ENCODE measurements around the gene INS. TPM values are rescaled to one million over a fixed set of nuclear protein-coding genes. Genes with fewer than 3 reads are reported as not detected.

Gene INS
- total and polyA plus RNA-seq, 2 of the 4 experiments (the other 2 are of a cell fraction), result not detected

- Histone ChIP-seq H3K9me3 (ENCODE audit: control insufficient read depth, insufficient read depth, low read length) (no peaks in the 10 kb centered on the region), H3K56ac (ENCODE audit: extremely low read depth, insufficient read depth, low read length) (no peak overlapping the region), H2AK5ac (ENCODE audit: low read depth, low read length) (no peak overlapping the region), H2AFZ (replicated peaks; ENCODE audit: low read length, poor library complexity) (peak overlapping the region; percentile 26), H3K9me1 (ENCODE audit: insufficient read depth, low read length) (peaks cover 7% of the 10 kb centered on the region), H3K4me3 (ENCODE audit: insufficient read depth, low read depth, low read length) (no peak overlapping the region), H3K9ac (ENCODE audit: low read depth, low read length) (no peak overlapping the region), H3K4ac (ENCODE audit: low read depth, low read length) (no peak overlapping the region), H2BK120ac (ENCODE audit: low read depth, low read length) (no peak overlapping the region), H2BK20ac (ENCODE audit: low read depth, low read length) (no peak overlapping the region), H4K8ac (ENCODE audit: low read depth in 2 of 2, low read length in 2 of 2) (no peak overlapping the region), H3K18ac (ENCODE audit: low read depth, low read length) (no peak overlapping the region), H4K5ac (ENCODE audit: low read depth, low read length) (no peak overlapping the region), H2BK5ac (ENCODE audit: low read depth, low read length, poor library complexity, severe bottlenecking) (peak overlapping the region; percentile 70), H3K4me1 (ENCODE audit: control insufficient read depth, insufficient read depth, low read length) (no peaks in the 10 kb centered on the region), H2BK15ac (ENCODE audit: low read depth, low read length) (no peak overlapping the region), H3K27me3 (ENCODE audit: control insufficient read depth, insufficient read depth, low read length) (peaks cover 41% of the 10 kb centered on the region), H3K27ac (ENCODE audit: insufficient read depth, low read length) (no peak overlapping the region), H3K36me3 (ENCODE audit: control insufficient read depth, insufficient read depth, low read length) (no peaks in the 10 kb centered on the region), H4K91ac (ENCODE audit: insufficient read depth, low read depth, low read length) (no peak overlapping the region), H4K20me1 (ENCODE audit: insufficient read depth, low read length) (0 out of 2 replicates have a peak, but pooled peaks cover 8% of the 10 kb centered on the region), H3K23ac (ENCODE audit: low read depth, low read length) (no peak overlapping the region), H3K79me1 (ENCODE audit: low read depth in 1 of 2, low read length in 2 of 2) (no peaks in the 10 kb centered on the region), H3K14ac (replicated peaks; ENCODE audit: low read depth, low read length) (no peak overlapping the region), H2AK9ac (replicated peaks; ENCODE audit: low read depth, low read length, poor library complexity) (no peak overlapping the region), H3K4me2 (ENCODE audit: low read depth, low read length) (no peak overlapping the region)
- ChIA-PET CTCF (interaction anchor here (1.5 kb wide), 1 partner anchor 233 kb away, joined by 5 read pairs; no protein-coding TSS in a partner anchor), POLR2A (ENCODE audit: unreplicated experiment) (no interaction called here)
- no TSS peak for BruUV-seq (replicated peaks)
- WGBS, 2 experiments (ENCODE audit: extremely low coverage in 2 of 2, insufficient read length in 1 of 2), result 74 to 100% methylated on average over 3 to 7 of the region's 7 CpGs
- intact Hi-C loops (cut with micrococcal nuclease), result no loop called here
- ATAC-seq (ENCODE audit: low read depth), result no peak
- in situ Hi-C loops (cut with MboI; ENCODE audit: low sequenced_read_pairs), result loop anchor here (25.0 kb wide), 1 partner anchor 700 kb away; the partner anchor contains the start of gene CDKN1C
- DNase-seq, result no peak
- TF ChIP-seq NFE2L2 (IDR thresholded peaks at IDR 0.05; ENCODE audit: low read depth, low read length) (no peak), RAD21 (IDR thresholded peaks at IDR 0.05; ENCODE audit: low read length) (no peak), MAFK (IDR thresholded peaks at IDR 0.05; ENCODE audit: low read depth, low read length) (no peak), USF2 (IDR thresholded peaks at IDR 0.05; ENCODE audit: low read depth, low read length) (no peak), CEBPB (IDR thresholded peaks at IDR 0.05; ENCODE audit: low read depth, low read length) (no peak), RCOR1 (IDR thresholded peaks at IDR 0.05; ENCODE audit: insufficient replicate concordance, low read length) (no peak), BHLHE40 (IDR thresholded peaks at IDR 0.05; ENCODE audit: low read depth, low read length) (no peak), POLR2A (IDR thresholded peaks at IDR 0.05; ENCODE audit: low read depth, low read length) (no peak)
- dilution Hi-C loops (cut with HindIII; ENCODE audit: low sequenced_read_pairs, unreplicated experiment), result no loop called here
Measured at GRCh38 chr11:2187280-2187707, 26.3 kb upstream of the INS start.

Data from IMR-90 (cell line).